Stimulated activated CD8-positive, alpha-beta memory T cell treated with anti-CD3 and anti-CD28 coated beads, Interleukin-7, amount 100 ng/mL, for 24 hours (primary cell): ENCODE results near the gene DAPP1.

Source experiments
- DNase-seq: peaks from one replicate; pipeline ENCODE4 v3.0.0-alpha.2; 2020; ENCODE audit warnings: low read depth

The DAPP1 gene

DNA sequence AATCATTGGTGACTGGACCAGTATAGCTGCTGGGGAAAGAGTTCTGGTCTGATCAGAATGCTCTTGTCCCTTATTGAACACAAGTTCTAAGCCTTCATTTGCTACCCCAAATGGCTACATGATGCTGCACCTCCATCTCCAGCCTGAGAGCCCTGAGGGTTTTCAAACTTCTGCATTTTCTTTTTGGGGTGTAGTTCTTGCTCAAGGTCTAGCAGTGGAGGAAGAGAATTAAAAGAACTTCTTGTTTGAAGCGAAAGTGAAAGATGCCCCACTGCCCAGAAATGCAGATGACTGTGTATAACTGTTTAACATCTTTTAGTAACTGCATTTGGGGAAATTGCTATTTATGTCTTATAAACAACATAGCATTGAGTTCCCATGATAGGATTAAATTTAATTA lies 39.1 kb downstream of the DAPP1 start:
- no peak for DNase-seq

DNA sequence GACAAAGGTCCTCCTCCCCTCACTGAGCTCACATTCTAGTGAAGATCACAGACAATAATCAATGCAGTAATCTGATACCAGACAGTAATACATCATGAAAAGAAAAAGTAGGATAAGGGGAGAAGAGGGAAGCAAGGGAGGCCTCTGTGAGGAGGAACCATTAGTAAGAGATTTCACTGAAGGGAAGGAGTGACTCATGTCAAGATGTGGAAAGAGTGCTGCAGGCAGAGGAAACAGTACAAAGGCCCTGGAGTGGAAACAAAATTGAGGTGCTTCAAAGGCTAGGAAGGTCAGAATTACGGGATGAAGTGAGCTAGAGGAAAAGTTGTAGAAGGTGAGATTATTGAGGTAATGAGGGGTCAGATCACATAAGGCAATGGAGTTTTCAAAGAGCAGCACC lies 39.5 kb downstream of the DAPP1 start:
- no peak for DNase-seq

DNA sequence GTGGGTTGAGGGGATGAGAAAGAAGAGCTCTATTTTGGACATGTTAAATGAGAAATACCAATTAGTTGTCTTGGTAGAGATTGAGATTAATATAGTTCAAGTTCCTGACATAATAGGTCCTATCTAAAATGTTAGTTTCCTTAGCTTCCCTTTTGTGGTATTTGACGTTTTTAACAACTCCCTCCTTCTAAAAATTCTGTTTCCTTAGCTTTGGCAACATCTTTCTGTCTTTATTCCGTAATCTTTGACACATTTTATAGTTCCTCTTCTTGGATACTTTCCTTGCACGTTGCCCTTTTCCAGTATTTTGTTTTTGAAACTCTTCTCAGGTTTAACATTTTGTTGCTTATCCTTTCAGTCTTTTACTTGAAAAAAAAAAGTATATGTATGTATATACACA lies 40.7 kb downstream of the DAPP1 start:
- no peak for DNase-seq

DNA sequence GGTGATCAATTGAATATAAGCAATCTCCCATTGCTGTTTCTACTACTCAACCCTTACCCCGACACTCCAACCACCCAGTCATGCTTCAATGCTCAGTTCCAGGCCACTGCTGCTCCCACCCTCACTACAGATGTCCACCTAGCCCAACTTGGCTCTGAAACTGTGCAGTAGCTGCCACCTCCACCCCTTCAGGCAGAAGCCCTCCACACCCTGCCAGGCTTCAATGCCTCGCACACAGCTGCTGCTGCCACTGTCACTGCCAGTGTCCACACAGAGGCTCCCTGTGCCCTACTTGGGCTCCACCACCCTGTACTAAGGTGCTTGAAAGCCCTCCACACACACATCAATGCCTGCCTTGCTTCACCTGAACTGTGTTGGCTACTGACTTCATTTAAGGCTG lies 43.0 kb downstream of the DAPP1 start:
- DNase-seq = no peak

DNA sequence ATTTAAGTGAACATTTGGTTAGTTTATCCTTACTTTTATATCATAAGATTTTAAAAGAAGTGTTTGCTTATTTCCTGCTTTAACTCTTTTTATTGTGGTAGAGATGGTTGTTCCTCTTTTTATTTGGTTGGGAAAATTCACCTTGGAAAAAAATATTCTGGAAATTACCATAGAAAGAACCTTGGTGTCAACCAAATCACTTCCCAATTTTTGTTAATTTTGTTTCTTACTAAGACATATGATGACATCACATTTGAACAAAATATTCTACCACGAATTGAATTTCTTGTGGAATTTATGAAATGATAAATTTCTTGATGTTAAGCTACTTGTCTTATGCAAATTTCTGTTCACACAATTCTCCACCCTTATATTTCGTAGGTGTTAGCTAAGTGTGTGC lies 43.9 kb downstream of the DAPP1 start:
- DNase-seq = no peak

DNA sequence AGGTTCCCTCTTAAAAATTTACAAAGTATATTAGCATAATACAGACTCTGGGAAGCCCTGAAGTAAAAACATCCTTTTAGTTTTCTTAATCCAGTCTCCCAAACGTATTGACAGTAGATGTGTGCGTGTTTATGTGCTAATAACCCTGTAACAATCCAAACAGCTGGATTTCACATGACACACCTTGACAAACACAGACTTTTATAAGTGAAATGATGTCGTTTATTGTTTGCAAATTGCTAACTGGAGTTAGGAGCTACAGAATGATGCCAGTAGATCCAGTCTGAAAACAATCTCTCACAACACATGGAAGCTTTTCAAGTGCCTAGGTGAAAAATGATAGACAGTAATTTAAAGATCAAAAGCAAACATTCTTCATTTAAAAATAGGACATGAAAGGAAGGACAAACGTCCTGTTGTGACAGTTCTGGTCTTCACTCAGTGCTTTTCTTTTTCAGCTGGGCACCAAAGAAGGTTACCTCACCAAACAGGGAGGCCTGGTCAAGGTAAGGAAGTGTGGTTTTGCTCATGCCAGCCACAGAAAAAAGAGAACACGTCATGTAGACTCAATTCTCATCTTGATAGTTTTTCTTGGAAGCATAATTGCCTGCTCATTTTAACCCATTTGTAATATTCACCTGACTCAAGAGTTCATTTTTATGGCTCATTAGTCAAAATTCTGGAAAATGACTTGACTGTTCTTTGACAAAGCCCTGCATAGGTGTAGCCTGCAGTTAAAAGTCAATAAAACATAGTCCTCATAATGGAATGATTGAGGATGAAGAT lies 44.7 kb downstream of the DAPP1 start:
- no peak for DNase-seq

DNA sequence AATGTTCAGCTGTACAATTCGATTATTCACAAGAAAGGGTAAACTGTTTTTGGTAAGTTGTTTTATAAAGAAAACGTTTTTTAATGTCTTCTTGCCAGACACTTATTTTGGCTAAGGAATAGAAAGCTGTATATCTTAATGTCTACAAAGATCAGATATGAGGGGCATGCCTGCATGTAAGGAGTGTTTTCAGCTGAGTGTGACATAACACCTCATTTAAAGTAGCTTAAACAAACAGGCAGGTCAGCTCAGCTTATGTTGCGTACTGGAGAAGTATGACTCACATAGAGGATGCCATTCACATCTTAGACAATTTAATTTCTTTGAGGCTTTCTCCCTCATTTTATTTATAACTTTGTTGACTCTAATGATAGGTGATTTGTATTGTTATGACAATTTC lies 47.2 kb downstream of the DAPP1 start:
- DNase-seq = no peak

DNA sequence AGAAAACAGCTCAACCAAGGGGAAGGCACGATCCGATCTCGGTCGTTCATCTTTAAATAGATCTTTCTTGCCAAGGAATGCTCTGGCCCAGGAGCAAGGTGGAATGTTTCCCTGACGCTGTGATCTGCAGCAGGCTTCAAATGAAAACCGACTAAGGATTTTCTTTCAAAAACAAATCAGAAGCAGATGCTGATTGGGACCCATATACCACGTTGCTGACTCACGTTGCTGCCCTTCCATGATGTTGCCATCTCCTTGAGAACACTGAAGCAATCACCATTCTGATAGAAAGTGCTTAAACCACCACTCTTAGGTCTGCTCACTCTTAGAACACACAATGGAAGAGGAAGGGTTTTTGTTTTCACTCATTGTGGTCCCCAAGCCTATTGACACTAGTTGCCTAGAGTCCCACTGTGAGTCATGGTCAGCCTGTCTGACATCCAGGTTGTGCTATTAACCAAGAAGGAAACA lies 51.5 kb downstream of the DAPP1 start:
- DNase-seq = no peak

DNA sequence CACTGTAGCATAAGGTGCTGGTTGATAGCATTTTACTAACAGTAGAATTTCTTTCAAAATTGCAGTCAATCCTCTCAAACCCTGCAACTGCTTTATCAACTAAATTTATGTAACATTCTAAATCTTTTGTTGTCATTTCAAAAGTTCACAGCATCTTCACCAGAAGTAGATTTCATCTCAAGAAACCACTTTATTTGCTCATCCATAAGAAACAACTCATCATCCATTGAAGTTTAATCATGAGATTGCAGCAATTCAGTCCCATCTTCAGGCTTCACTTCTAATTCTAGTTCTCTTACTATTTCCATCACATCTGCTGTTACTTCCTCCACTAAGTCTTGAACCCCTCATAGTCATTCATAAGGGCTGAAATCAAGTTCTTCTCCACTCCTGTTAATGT lies 55.9 kb downstream of the DAPP1 start:
- DNase-seq = no peak

DNA sequence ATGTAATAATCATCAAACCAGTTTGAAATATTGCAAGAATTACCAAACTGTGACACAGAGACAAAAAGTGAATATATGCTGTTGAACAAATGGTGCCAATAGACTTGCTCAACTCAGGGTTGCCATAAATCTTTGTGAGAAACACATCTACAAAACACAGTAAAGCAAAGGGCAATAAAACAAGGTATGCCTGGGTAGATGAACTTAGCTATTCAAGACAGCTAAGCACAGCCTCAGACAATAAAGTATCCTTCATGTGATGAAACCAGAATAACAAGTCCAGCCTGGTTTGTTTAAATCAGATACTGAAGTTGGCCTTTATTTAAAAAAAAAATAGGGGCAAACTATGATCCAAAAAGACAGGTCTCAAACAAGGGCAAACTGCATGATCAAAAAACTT lies 58.4 kb downstream of the DAPP1 start:
- no peak for DNase-seq

DNA sequence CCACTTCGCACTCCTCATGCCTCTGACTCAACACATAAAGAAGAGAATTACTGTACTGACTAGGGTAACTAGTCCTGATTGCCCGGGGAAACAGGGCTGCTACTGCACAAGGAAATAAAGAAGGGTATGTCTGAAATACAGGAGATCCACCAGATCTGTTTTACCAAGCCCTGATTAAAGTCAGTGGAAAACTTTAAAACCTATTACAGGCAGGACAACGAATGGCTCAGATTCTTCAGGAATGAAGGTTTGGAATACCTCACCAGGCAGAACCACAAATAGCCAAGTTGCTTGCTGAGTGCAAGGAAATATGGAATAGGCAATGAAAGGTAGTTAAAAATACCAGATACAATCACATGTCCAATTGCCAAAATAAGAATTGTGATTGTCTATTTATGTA lies 60.3 kb downstream of the DAPP1 start:
- no peak for DNase-seq

DNA sequence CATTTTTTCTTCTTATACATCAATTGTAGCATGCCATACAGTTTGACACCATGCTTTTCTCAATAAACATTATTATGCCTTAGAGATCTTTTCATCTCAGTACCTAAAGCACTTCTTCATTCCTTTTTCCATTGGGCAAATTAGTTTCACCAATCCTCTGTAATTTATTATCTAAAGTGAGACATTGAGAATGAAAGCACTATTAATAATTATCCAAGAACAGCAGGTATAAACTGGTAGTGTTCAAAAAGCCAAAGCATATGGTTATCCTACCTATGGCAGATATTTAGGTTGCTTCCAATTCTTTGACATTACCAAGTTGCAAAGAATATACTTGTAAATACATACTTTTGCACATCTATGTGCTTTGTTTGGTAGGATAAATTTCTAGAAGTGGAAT lies 62.0 kb downstream of the DAPP1 start:
- DNase-seq = no peak

DNA sequence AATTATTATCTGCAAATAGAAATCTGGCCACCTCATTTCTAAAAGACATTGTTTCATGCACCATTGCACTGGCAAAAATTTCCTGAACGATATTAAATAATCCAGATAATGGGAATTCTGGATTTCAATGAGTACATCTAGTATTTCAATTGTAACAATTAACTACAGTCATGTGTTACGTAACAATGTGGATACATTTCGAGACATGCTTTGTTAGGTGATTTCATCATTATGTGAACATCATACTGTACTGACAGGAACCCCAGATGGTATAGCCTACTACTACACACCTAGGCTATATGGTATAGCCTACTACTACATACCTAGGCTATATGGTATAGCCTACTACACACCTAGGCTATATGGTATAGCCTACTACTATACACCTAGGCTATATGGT lies 62.8 kb downstream of the DAPP1 start:
- no peak for DNase-seq

DNA sequence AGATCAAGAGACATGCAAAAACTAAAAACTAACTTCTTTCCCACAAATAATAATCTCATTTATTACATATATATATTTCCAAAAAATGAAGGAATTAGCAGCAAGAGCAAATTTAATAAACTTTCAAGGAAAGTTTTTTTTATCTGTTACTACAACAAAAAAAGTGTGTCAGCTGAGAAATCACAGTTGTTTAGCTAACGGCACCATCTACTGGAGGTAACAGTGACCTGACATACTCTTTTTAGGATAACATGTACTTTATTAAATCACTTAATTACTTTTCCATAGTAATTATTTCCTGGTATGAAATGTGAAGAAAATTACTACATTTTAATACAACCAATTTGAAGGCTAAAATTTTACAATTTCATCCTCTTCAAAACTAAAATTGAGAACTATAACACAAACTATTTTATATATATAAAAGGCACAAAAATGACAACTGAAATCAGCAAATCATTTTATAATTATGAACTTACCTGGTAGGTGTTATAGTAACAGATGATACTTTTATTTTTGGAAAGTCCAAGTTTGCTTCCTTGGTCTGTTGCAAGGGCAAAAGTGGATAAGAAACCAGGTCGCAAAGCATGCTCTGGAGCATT lies 68.5 kb downstream of the DAPP1 start:
- no peak for DNase-seq

DNA sequence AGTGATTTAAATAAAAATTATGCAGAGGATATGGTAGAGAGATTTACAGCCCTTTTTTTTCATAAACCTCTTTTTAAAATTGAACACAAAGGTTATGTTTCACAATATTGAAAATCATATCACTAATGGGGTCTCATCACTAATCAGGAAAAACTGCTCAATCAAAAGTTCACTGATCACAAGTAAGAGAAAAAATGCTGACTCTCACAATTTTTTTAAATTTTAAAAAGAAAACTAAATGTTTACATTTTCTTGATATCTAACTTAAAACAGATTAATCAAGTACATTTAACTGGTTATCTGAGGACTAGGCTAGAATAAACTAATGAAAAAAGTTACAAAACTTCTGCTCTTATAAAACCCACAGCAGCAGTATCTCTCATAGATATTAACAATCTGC lies 69.1 kb downstream of the DAPP1 start:
- no peak for DNase-seq

DNA sequence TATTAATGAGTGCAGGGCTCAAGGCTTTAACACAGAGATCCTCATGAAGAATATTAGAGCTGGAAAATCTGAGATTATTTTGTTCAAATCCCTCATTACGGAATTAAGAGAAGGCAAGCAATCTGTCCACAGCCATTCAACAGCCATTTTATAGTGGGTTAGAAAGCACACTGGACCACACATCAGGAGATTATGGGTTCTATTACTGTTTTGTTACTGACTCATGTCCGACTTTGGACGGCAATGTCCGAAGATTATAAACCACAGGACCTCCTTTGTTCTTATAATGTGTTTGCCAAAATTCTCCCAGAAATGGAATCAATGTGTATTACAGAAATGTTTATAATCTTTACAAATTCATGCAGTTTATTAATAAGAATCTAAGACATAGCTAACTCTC lies 69.5 kb downstream of the DAPP1 start:
- DNase-seq = no peak

DNA sequence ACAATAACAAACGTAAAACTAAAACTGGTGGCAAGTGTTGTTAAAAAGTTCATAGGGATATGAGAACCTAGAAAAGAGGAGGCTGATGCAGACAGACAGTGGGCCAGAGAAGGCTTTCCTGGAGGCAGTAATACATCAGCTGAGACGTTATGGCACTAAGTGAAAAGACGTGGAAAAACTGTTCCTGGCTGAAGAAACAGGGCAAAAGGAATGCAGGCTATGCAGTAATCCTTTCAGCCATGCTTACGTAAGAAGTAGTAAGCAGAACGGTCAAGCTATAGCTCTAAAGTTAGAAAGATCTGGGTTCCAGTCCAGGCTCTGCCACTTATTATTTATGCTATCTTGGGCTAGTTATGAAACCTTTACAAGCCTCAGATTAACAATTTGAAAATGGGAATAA lies 71.2 kb downstream of the DAPP1 start:
- no peak for DNase-seq

DNA sequence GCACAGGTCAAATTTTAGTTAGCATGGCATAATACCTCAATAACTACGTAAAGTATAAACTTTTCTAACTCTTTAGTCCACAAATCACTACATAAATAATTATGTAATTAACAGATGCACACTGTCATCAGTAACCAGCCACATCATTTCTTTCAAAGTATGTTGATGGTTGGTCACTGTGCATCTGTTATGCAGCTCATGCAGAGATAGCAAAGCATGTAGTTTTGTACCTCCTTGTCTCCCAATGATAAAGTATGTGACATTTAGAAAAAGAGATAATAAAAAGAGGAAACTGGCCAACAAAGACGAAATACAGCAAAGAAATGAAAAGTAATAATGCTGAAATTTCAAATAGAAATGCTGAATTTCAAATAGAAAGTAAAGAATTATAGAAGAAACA lies 74.7 kb downstream of the DAPP1 start:
- no peak for DNase-seq

DNA sequence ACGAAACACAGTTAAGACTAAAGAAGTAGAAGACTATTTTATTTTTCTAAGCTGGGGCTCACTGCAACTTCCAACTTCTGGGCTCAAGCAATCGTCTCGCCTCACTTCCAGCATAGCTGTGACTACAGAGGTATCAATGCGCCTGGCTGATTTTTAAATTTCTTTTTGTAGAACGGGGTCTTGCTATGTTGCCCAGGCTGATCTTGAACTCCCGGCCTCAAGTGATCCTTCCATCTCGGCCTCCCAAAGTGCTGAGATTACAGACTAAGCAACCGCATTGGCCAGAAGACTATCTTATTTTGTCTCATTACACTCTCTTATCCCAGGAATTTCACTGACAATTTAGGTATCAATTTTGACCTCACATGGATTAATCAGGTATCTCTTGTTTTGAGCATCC lies 76.4 kb downstream of the DAPP1 start:
- DNase-seq = no peak

DNA sequence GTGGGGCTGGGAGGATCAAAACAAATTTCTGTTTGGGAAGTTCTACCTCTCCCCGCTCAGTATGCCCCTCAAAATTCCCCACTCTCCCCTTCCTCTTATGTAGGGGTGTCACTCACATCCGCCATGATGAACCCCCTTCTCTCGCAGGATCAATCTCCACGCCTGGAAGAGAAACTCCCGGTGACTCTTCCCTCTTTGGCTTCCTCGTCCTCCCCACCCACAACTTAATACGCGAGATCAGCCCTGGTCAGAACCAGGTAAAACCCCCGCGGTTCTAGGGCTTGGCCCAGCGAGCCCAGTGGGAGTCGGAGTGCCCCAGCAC lies 77.2 kb downstream of the DAPP1 start:
- DNase-seq = no peak

DNA sequence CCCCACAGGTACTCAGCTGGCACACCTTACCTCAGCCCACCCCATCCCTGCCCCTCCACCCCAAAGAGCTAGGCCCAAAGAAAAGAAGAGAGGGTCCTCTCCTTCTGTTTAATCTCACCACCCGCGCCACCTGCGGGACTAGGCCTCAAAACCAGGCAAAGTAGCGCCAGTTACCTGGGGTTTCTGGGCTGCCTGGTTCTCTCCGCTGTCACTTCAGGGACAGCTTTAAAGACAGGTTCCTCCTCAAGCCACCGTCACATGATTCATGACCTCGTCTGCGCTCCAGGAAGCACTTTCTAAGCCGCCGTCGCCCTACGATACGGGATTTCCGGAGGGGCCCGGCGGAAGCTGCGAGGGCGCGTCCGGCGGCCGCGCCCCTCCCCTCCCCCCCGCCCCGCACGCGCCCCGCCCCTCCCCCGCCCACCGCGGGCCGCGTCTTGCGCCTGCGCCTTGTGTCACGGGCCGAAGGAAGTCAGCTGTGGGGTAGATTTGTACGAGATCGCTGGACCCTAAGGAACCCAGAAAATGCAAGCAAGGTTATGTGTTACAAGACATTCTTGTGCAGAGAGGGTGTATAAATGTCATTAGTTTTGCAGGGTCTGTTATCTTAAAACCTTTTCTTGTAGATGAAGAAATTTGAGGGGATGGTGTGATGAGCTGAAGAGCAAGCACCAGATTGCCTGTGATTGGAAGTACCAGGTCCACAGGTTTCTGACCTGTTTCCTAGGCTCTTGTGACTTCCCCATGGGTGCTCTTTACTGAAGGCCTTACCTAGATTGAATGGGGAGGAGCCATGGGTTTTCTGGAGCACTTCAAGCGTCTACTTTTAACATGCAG lies 77.8 kb downstream of the DAPP1 start, which contains the start of gene LAMTOR3:
Gene LAMTOR3, minus strand, starts transcription at position 267 of the 837 bp plus-strand sequence. CDS start 464 bp downstream, outside the sequence.
- DNase-seq = peak; percentile 74

DNA sequence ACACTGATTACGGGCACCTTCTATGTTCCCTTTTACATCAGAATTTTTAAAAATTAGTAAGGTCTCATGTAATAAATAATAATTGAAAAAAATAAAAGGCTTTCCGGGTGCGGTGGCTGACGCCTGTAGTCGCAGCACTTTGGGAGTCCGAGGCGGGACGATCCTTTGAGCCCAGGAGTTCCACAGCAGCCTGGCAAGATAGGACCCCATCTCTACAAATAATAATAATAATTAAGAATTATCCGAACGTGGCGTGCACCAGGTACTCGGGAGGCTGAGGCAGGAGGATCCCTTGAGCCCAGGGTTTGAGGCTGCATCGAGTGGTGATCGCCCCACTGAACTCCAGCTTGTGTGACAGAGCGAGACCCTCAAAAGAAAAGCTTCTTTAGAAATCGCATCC lies 78.4 kb downstream of the DAPP1 start:
- no peak for DNase-seq

DNA sequence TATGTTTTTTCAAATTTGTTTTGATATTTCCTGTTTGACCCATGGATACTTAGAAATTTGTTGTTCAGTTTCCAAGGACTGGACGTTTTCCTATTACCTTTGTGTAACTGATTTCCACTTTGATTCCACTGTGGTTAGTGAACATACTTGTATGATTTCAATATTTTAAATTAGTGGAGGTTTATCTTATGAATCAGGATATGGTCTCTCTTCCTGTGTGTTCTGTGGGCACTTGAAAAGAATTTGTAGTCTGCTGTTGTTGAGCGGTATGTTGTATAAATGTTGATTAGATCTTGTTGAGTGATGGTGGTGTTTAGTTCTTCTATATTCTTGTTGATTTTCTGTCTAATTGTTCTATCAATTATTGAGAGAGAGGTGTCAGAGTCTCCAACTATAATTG lies 98.8 kb downstream of the DAPP1 start:
- no peak for DNase-seq
